Breast epithelium (tissue), 4 donors: ENCODE measurements around the gene TAF5L. TPM values are rescaled to one million over a fixed set of nuclear protein-coding genes. Genes with fewer than 3 reads are reported as not detected.

Experiments used
- DNase-seq, 2 donors: peaks; one replicate each; pipeline ENCODE4 v3.0.0-alpha.2; 2019; ENCODE audit warnings: low spot score in 2 of 2
- H3K27ac ChIP-seq, 2 donors: fragments of 200-600 bp; sonication (generic) in 1 of 2; one replicate each; pipeline ENCODE4 v1.5.1; 2016 to 2019; ENCODE audit warnings: mild to moderate bottlenecking in 1 of 2
- H3K27me3 ChIP-seq, 2 donors: fragments of 200-600 bp; sonication (generic) in 1 of 2; one replicate each; pipeline versions ENCODE4 v1.5.1 to v1.6.0; 2017 to 2019; ENCODE audit warnings: control low read depth in 1 of 2, mild to moderate bottlenecking in 1 of 2
- H3K36me3 ChIP-seq: fragments of 200-600 bp; one replicate; pipeline ENCODE4 v1.5.1; 2019
- H3K4me1 ChIP-seq, 2 donors: fragments of 200-600 bp; sonication (generic); one replicate each; pipeline ENCODE4 v1.5.1; 2016 to 2019; ENCODE audit warnings: control low read depth in 1 of 2
- H3K4me3 ChIP-seq, 3 donors: fragments of 200-600 bp; sonication (generic); 1 replicate in 2 of 3; 2 replicates in 1 of 3; pipeline ENCODE4 v1.5.1; 2016 to 2019; ENCODE audit warnings: mild to moderate bottlenecking in 3 of 3, moderate library complexity in 2 of 3
- H3K9me3 ChIP-seq, 2 donors: fragments of 200-600 bp; sonication (generic) in 1 of 2; one replicate each; pipeline ENCODE4 v1.5.1; 2016 to 2019; ENCODE audit warnings: control low read depth in 1 of 2
- POLR2A ChIP-seq: fragments of 450-650 bp; IDR thresholded peaks from one replicate; pipeline ENCODE4 v1.6.1; 2016; ENCODE audit warnings: antibody characterized with exemption, mild to moderate bottlenecking, moderate library complexity
- POLR2AphosphoS5 ChIP-seq, 3 donors: sonication (generic); formaldehyde crosslinking; IDR thresholded peaks; one replicate each; pipeline ENCODE4 v1.6.1; 2017; ENCODE audit warnings: antibody characterized with exemption in 3 of 3
- intact Hi-C: fragments of 100-400 bp; cut with DNase I; formaldehyde crosslinking; loops from one replicate; pipeline ENCODE4 v1.15.1; 2023; ENCODE audit warnings: low total_unique reads
- total RNA-seq, 3 donors: library from RNA; depleted of rRNA; stranded (reverse); fragments of >200 nt; gene quantifications; one replicate each; pipeline ENCODE4 v1.1.0, GENCODE V29; 2016
- TF ChIP-seq, protein P1 (sequence below), 3 donors: fragments of 450-650 bp; IDR thresholded peaks; one replicate each; pipeline ENCODE4 v1.5.1; 2016 to 2017; ENCODE audit warnings: antibody characterized with exemption in 3 of 3, mild to moderate bottlenecking in 3 of 3, moderate library complexity in 3 of 3

The TAF5L gene
- total RNA-seq, 3 donors from 2014 or later = 15.4 to 18.3 (median 16.3) TPM

GRCh38 chr1:229620876-229621275 lies 5.0 kb downstream of the TAF5L start:
- Histone ChIP-seq H3K4me1 (peaks cover 0 to 10% of the 10 kb centered on the region in 2 donors), H3K27me3 (no peaks in the 10 kb centered on the region), H3K36me3 (no peaks in the 10 kb centered on the region), H3K4me3 (no peak overlapping the region), H3K9me3 (no peaks in the 10 kb centered on the region), H3K27ac (no peak overlapping the region)
- intact Hi-C loops = loop anchor here (10.0 kb wide), 1 partner anchor 66 kb away; the partner anchor contains the start of gene ABCB10
- TF ChIP-seq, protein P1, sequence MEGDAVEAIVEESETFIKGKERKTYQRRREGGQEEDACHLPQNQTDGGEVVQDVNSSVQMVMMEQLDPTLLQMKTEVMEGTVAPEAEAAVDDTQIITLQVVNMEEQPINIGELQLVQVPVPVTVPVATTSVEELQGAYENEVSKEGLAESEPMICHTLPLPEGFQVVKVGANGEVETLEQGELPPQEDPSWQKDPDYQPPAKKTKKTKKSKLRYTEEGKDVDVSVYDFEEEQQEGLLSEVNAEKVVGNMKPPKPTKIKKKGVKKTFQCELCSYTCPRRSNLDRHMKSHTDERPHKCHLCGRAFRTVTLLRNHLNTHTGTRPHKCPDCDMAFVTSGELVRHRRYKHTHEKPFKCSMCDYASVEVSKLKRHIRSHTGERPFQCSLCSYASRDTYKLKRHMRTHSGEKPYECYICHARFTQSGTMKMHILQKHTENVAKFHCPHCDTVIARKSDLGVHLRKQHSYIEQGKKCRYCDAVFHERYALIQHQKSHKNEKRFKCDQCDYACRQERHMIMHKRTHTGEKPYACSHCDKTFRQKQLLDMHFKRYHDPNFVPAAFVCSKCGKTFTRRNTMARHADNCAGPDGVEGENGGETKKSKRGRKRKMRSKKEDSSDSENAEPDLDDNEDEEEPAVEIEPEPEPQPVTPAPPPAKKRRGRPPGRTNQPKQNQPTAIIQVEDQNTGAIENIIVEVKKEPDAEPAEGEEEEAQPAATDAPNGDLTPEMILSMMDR (IDR thresholded peaks at IDR 0.05) = no peak
- TF ChIP-seq POLR2AphosphoS5 (IDR thresholded peaks at IDR 0.05) (no peak), POLR2A (no peak)
- no peak for DNase-seq

DNA sequence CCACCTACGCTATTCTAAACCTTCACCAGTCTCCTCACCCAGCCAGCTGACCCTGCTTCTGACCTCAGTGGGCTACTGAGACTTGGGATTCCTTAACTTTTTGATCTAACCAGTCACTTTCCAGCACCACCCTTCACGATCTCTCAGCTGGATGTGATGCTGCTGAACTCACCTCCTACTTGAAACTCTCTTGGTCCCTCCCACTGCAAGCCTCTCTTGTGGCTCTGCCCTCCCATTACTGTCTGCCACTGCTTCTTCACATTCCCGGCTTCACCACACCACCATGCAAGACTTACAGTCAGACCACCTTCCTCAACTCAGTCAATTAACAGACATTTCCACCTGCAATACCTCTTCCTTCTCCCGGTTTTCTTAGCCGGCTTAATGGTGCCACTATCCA lies 6.3 kb downstream of the TAF5L start:
- no peaks in the 10 kb centered on the region for H3K36me3 ChIP-seq
- H3K4me3 ChIP-seq = no peak overlapping the region
- intact Hi-C loops = loop anchor here (1.0 to 10.0 kb wide), 2 partner anchors 18 to 65 kb away; partner anchors contain the start of gene ABCB10
- TF ChIP-seq, protein P1 (IDR thresholded peaks at IDR 0.05) = no peak
- no peak for TF ChIP-seq POLR2AphosphoS5 (IDR thresholded peaks at IDR 0.05)
- TF ChIP-seq POLR2A = no peak
- H3K27ac ChIP-seq = no peak overlapping the region
- H3K9me3 ChIP-seq = no peaks in the 10 kb centered on the region
- H3K4me1 ChIP-seq = peaks cover 0 to 8% of the 10 kb centered on the region in 2 donors
- no peaks in the 10 kb centered on the region for H3K27me3 ChIP-seq
- no peak for DNase-seq

- TF ChIP-seq POLR2A = no peak
- TF ChIP-seq, protein P1 (IDR thresholded peaks at IDR 0.05) = no peak
- no peak for TF ChIP-seq POLR2AphosphoS5 (IDR thresholded peaks at IDR 0.05)
- peaks cover 0 to 3% of the 10 kb centered on the region in 2 donors for H3K4me1 ChIP-seq
- no peak for DNase-seq
- H3K27ac ChIP-seq = no peak overlapping the region
- no peak overlapping the region for H3K4me3 ChIP-seq
- no peaks in the 10 kb centered on the region for H3K36me3 ChIP-seq
- H3K27me3 ChIP-seq = no peaks in the 10 kb centered on the region
- intact Hi-C loops = loop anchor here (1.0 kb wide), 1 partner anchor 18 kb away; no protein-coding TSS in a partner anchor
- H3K9me3 ChIP-seq = no peaks in the 10 kb centered on the region
These were observed 6.9 kb downstream of the TAF5L start for GRCh38 chr1:229619002-229619401.

DNA sequence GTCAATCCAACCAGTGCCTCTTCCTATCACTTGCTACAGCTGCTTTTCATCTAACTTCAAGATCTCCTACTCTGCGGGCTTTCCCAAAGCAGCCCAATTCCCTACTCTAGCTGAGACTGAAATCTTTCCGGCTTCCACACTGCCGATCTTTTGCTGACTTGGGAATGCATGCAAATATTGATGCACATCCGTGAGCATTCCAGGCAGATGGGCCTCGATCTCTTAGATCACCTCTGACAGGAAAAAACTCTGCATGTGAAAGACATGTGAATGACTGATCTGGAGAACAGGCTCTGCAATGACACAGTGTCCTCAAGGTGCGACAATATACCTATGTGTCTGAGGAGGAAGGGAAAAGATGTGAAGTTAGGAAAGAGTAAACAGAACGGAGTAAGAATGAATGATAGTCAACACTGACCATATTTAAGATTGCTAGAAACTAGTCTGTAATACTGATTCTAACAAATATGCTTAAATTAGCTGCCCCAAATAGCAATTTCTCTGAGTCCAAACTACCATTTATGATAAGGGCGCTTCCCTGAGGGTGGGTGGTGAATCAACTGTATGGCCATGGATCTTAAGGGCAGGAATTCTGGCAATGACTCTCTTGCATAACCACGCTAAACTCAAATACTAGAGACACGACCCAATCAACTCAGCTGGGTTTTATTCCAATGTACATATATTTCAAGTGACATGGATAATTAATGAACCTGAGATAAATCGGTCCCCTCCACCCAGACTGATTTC lies 8.4 kb downstream of the TAF5L start:
- Histone ChIP-seq H3K36me3 (peaks cover 2% of the 10 kb centered on the region), H3K27me3 (no peaks in the 10 kb centered on the region), H3K9me3 (no peaks in the 10 kb centered on the region), H3K27ac (no peak overlapping the region), H3K4me1 (no peaks in the 10 kb centered on the region), H3K4me3 (no peak overlapping the region)
- TF ChIP-seq POLR2AphosphoS5 (IDR thresholded peaks at IDR 0.05) (no peak), POLR2A (no peak)
- TF ChIP-seq, protein P1 (IDR thresholded peaks at IDR 0.05) = no peak
- DNase-seq = no peak
- intact Hi-C loops = no loop called here

DNA sequence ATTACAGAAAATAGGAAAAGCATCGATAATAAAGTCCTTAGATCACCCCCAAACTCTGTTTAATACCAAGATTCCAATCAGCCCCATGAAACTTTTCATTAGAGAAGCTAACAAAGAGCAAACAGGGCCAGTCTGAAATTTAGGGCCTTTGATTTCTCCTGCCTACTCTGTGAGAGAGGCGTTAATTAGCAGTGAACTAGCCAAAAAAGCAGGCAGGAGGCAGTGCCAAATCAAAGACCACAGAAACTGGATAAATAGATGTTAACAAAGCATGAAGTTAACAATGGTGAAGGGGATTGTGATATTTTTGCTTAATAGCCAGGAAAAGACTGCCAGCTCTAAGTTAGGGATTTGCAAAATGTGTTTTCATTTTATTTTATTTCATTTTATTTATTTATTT lies 11.2 kb downstream of the TAF5L start:
- no peak overlapping the region for H3K27ac ChIP-seq
- TF ChIP-seq POLR2A = no peak
- no peak for TF ChIP-seq POLR2AphosphoS5 (IDR thresholded peaks at IDR 0.05)
- TF ChIP-seq, protein P1 (IDR thresholded peaks at IDR 0.05) = no peak
- no peaks in the 10 kb centered on the region for H3K4me1 ChIP-seq
- H3K27me3 ChIP-seq = no peaks in the 10 kb centered on the region
- H3K9me3 ChIP-seq = no peaks in the 10 kb centered on the region
- peaks cover 12% of the 10 kb centered on the region for H3K36me3 ChIP-seq
- H3K4me3 ChIP-seq = no peak overlapping the region
- intact Hi-C loops = no loop called here
- no peak for DNase-seq
